ENCODE results near the gene ZNF343. TPM values are rescaled to one million over a fixed set of nuclear protein-coding genes. Genes with fewer than 3 reads are reported as not detected.
A peak's percentile ranks its signal among the peaks of the same experiment; 100 is the strongest.

Gene ZNF343
- total and polyA plus RNA-seq, 5 donors from 2014 or later, result 2.5 to 4.8 (median 3.7) TPM

DNA sequence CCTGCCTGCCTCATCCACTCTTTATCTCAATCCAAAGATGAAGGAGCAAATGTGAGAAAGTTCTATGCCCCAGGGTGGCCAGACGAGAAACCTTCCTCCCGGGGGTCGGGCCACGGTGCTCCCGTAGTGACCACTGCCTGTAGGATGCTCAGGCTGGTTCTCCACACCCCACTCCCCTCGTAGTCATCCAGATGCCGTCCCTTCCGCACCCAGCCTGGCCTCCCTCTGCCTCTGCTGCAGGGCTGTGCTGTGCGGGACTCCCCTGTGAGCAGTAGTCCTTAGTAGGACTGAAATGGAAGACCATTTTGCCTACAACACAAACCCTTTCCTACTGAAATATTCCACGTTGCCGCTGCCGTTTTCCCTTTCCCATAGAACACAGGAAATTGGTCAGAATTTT, 29.6 kb upstream of the ZNF343 start:
- H3K4me1 Mint-ChIP-seq, result no peaks in the 10 kb centered on the region
- Histone ChIP-seq H3K9me3 (ENCODE audit: control insufficient read depth in 2 of 2, low read length in 2 of 2) (no peaks in the 10 kb centered on the region), H3K27ac (ENCODE audit: insufficient read depth, low read length, poor library complexity, severe bottlenecking) (no peak overlapping the region), H3K4me1 (ENCODE audit: control insufficient read depth, insufficient read depth, low read length, poor library complexity, severe bottlenecking) (no peaks in the 10 kb centered on the region), H3K27me3 (ENCODE audit: control insufficient read depth, insufficient read depth, low read length) (no peaks in the 10 kb centered on the region), H3K36me3 (ENCODE audit: control insufficient read depth, insufficient read depth, low read length) (no peaks in the 10 kb centered on the region), H3K4me3 (ENCODE audit: low read depth, low read length) (no peak overlapping the region)
- no peaks in the 10 kb centered on the region for H3K9me3 Mint-ChIP-seq
- ATAC-seq (ENCODE audit: low read depth in 2 of 2), result no peak
- no peak overlapping the region for H3K27ac Mint-ChIP-seq
- H3K36me3 Mint-ChIP-seq, result no peaks in the 10 kb centered on the region
- H3K27me3 Mint-ChIP-seq, result peaks cover 31% of the 10 kb centered on the region
- no peak overlapping the region for H3K4me3 Mint-ChIP-seq
- DNase-seq, result no peak

- H3K4me1 Mint-ChIP-seq, result no peaks in the 10 kb centered on the region
- no peak for ATAC-seq (ENCODE audit: low read depth in 2 of 2)
- peaks cover 25% of the 10 kb centered on the region for H3K27me3 Mint-ChIP-seq
These were observed 28.4 kb upstream of the ZNF343 start for GRCh38 chr20:2537101-2537500.

DNA sequence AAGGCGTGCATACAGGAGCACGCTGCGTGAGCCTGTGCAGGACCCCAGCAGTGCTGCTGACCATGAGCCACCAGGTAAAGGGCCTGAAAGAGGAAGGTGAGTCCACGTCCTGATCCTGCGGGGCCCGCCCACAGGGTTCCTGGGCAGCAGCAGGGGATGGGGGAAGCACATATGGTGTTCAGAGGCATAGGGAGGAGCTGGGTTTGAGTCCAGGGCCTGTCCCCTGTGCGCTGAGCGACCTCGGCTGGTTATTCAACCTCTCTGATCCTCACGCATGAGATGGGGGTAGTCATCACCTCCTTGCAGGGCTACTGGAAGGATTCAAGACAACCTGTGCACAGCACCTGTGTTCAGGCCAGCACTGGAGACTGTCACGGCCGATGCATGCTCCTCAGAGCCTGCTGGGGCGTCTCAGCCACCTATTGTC, 27.9 kb upstream of the ZNF343 start, which contains the start of gene TMC2:
TSS of gene TMC2 (plus strand) at position 14 of the 427 bp plus-strand sequence. CDS start at position 63, 49 bp downstream.
- H3K4me1 Mint-ChIP-seq, result no peaks in the 10 kb centered on the region
- H3K27ac Mint-ChIP-seq, result no peak within 1 kb of the TSS

More at GRCh38 chr20:2537101-2537500, 28.4 kb upstream of the ZNF343 start:
- H3K36me3 Mint-ChIP-seq, result no peaks in the 10 kb centered on the region
- H3K27me3 ChIP-seq (ENCODE audit: control insufficient read depth, insufficient read depth, low read length), result no peaks in the 10 kb centered on the region
- no peaks in the 10 kb centered on the region for H3K4me1 ChIP-seq (ENCODE audit: control insufficient read depth, insufficient read depth, low read length, poor library complexity, severe bottlenecking)
- no peaks in the 10 kb centered on the region for H3K36me3 ChIP-seq (ENCODE audit: control insufficient read depth, insufficient read depth, low read length)
- no peak overlapping the region for H3K4me3 Mint-ChIP-seq
- H3K27ac Mint-ChIP-seq, result no peak overlapping the region
- H3K9me3 ChIP-seq (ENCODE audit: control insufficient read depth in 2 of 2, low read length in 2 of 2), result no peaks in the 10 kb centered on the region
- H3K27ac ChIP-seq (ENCODE audit: insufficient read depth, low read length, poor library complexity, severe bottlenecking), result no peak overlapping the region
- no peak overlapping the region for H3K4me3 ChIP-seq (ENCODE audit: low read depth, low read length)
- no peaks in the 10 kb centered on the region for H3K9me3 Mint-ChIP-seq
- no peak for DNase-seq

DNA sequence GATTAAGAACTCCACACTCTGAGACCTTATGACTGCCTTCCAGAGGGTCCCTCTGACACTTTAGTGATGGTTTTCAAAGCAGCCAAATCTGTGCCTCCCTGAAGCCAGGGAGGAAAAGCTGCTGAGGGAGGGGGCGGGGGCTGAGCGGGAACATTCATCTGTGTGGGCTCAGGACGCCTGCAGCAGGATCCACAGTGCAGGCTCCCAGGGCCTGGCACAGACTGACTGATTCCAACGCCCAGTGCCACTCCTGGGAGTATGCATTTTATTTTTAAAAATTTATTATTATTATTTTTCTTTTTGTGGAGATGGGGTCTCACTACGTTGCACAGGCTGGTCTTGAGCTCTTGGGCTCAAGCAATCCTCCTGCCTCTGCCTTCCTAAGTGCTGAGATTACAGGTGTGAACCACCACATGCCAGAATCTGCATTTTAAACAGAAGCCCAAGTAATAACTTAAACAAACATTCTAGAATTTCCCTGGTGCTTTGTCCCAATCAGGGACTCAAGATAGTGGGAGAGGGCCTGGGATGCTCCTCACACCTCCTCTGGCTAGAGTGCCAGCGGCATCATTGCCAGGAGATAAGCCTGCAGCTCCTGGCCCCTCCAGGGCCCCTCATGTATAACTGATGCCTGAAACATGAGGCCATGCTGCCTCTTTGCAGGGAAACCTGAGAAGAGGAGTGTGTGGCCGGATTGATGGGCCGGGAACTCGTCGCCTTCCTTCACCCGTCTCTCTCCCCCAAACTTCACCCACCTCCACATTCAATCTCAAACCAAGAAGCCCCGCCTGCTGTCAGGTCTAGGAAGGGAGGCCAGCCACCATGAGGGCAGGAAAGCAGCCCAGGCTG, 27.2 kb upstream of the ZNF343 start:
- Mint-ChIP-seq H3K36me3 (no peaks in the 10 kb centered on the region), H3K4me3 (no peak overlapping the region), H3K4me1 (no peaks in the 10 kb centered on the region), H3K9me3 (peaks cover 0 to 3% (median 0%) of the 10 kb centered on the region in 7 donors), H3K27me3 (peaks cover 19% of the 10 kb centered on the region), H3K27ac (no peak overlapping the region)
- Histone ChIP-seq H3K27ac (ENCODE audit: insufficient read depth, low read length, poor library complexity, severe bottlenecking) (no peak overlapping the region), H3K4me3 (ENCODE audit: low read depth, low read length) (no peak overlapping the region), H3K9me3 (ENCODE audit: control insufficient read depth in 2 of 2, low read length in 2 of 2) (no peaks in the 10 kb centered on the region), H3K4me1 (ENCODE audit: control insufficient read depth, insufficient read depth, low read length, poor library complexity, severe bottlenecking) (no peaks in the 10 kb centered on the region), H3K36me3 (ENCODE audit: control insufficient read depth, insufficient read depth, low read length) (no peaks in the 10 kb centered on the region), H3K27me3 (ENCODE audit: control insufficient read depth, insufficient read depth, low read length) (no peaks in the 10 kb centered on the region)
- ATAC-seq (ENCODE audit: low read depth in 2 of 2), result no peak
- no peak for DNase-seq

More for the DNA sequence above, 27.9 kb upstream of the ZNF343 start, which contains the start of gene TMC2:
- Mint-ChIP-seq H3K27me3 (peaks cover 20% of the 10 kb centered on the region), H3K9me3 (peaks cover 0 to under 1% (median 0%) of the 10 kb centered on the region in 7 donors), H3K4me3 (no peak within 1 kb of the TSS), H3K36me3 (no peaks in the 10 kb centered on the region)
- ATAC-seq (ENCODE audit: low read depth in 2 of 2) (no peak), DNase-seq (no peak)
- no peak within 1 kb of the TSS for H3K4me3 ChIP-seq (ENCODE audit: low read depth, low read length)
- H3K27ac ChIP-seq (ENCODE audit: insufficient read depth, low read length, poor library complexity, severe bottlenecking), result no peak within 1 kb of the TSS
- no peaks in the 10 kb centered on the region for H3K36me3 ChIP-seq (ENCODE audit: control insufficient read depth, insufficient read depth, low read length)
- no peaks in the 10 kb centered on the region for H3K9me3 ChIP-seq (ENCODE audit: control insufficient read depth in 2 of 2, low read length in 2 of 2)
- no peaks in the 10 kb centered on the region for H3K27me3 ChIP-seq (ENCODE audit: control insufficient read depth, insufficient read depth, low read length)
- no peaks in the 10 kb centered on the region for H3K4me1 ChIP-seq (ENCODE audit: control insufficient read depth, insufficient read depth, low read length, poor library complexity, severe bottlenecking)

- H3K4me1 Mint-ChIP-seq, result peaks cover 0 to 8% (median 3%) of the 10 kb centered on the region in 4 donors
- H3K9me3 Mint-ChIP-seq, result peaks cover 0 to 3% (median 0%) of the 10 kb centered on the region in 7 donors
- peaks cover 14% of the 10 kb centered on the region for H3K27me3 Mint-ChIP-seq
- no peaks in the 10 kb centered on the region for H3K9me3 ChIP-seq (ENCODE audit: control insufficient read depth in 2 of 2, low read length in 2 of 2)
- no peaks in the 10 kb centered on the region for H3K36me3 ChIP-seq (ENCODE audit: control insufficient read depth, insufficient read depth, low read length)
- H3K36me3 Mint-ChIP-seq, result no peaks in the 10 kb centered on the region
- peak overlapping the region in 1 of 3 donors; percentile 76 for H3K27ac Mint-ChIP-seq
- H3K4me3 ChIP-seq (ENCODE audit: low read depth, low read length), result no peak overlapping the region
- no peaks in the 10 kb centered on the region for H3K27me3 ChIP-seq (ENCODE audit: control insufficient read depth, insufficient read depth, low read length)
- DNase-seq (no peak), ATAC-seq (ENCODE audit: low read depth in 2 of 2) (no peak)
- H3K4me1 ChIP-seq (ENCODE audit: control insufficient read depth, insufficient read depth, low read length, poor library complexity, severe bottlenecking), result no peaks in the 10 kb centered on the region
- H3K4me3 Mint-ChIP-seq, result no peak overlapping the region
- no peak overlapping the region for H3K27ac ChIP-seq (ENCODE audit: insufficient read depth, low read length, poor library complexity, severe bottlenecking)
These were observed 24.4 kb upstream of the ZNF343 start for GRCh38 chr20:2533118-2533517.

GRCh38 chr20:2528671-2529271, 20.1 kb upstream of the ZNF343 start:
- no peak for ATAC-seq (ENCODE audit: low read depth in 2 of 2)
- H3K27ac Mint-ChIP-seq, result no peak overlapping the region

GRCh38 chr20:2527762-2528161, 19.0 kb upstream of the ZNF343 start:
- peaks cover 15% of the 10 kb centered on the region for H3K4me1 ChIP-seq (ENCODE audit: control insufficient read depth, insufficient read depth, low read length, poor library complexity, severe bottlenecking)
- H3K9me3 Mint-ChIP-seq, result peaks cover 0 to 3% (median 0%) of the 10 kb centered on the region in 7 donors
- peaks cover 4 to 24% (median 6%) of the 10 kb centered on the region in 4 donors for H3K4me1 Mint-ChIP-seq
- no peaks in the 10 kb centered on the region for H3K36me3 Mint-ChIP-seq
- H3K36me3 ChIP-seq (ENCODE audit: control insufficient read depth, insufficient read depth, low read length), result no peaks in the 10 kb centered on the region
- H3K27ac Mint-ChIP-seq, result no peak overlapping the region
- DNase-seq (no peak), ATAC-seq (ENCODE audit: low read depth in 2 of 2) (no peak)
- no peak overlapping the region for H3K4me3 ChIP-seq (ENCODE audit: low read depth, low read length)
- peaks cover 2% of the 10 kb centered on the region for H3K27me3 ChIP-seq (ENCODE audit: control insufficient read depth, insufficient read depth, low read length)
- H3K27ac ChIP-seq (ENCODE audit: insufficient read depth, low read length, poor library complexity, severe bottlenecking), result no peak overlapping the region
- H3K27me3 Mint-ChIP-seq, result peaks cover 21% of the 10 kb centered on the region
- H3K4me3 Mint-ChIP-seq, result peak overlapping the region in 1 of 4 donors; percentile 8
- no peaks in the 10 kb centered on the region for H3K9me3 ChIP-seq (ENCODE audit: control insufficient read depth in 2 of 2, low read length in 2 of 2)

More at GRCh38 chr20:2528671-2529271, 20.1 kb upstream of the ZNF343 start:
- H3K4me1 Mint-ChIP-seq, result peaks cover 4 to 23% (median 6%) of the 10 kb centered on the region in 4 donors
- H3K4me3 Mint-ChIP-seq, result peak overlapping the region in 2 of 4 donors; percentile 12 to 26
- no peaks in the 10 kb centered on the region for H3K9me3 ChIP-seq (ENCODE audit: control insufficient read depth in 2 of 2, low read length in 2 of 2)
- H3K4me1 ChIP-seq (ENCODE audit: control insufficient read depth, insufficient read depth, low read length, poor library complexity, severe bottlenecking), result peaks cover 15% of the 10 kb centered on the region
- H3K4me3 ChIP-seq (ENCODE audit: low read depth, low read length), result no peak overlapping the region
- no peak overlapping the region for H3K27ac ChIP-seq (ENCODE audit: insufficient read depth, low read length, poor library complexity, severe bottlenecking)
- DNase-seq, result no peak
- peaks cover 18% of the 10 kb centered on the region for H3K27me3 Mint-ChIP-seq
- H3K27me3 ChIP-seq (ENCODE audit: control insufficient read depth, insufficient read depth, low read length), result peaks cover 2% of the 10 kb centered on the region
- H3K9me3 Mint-ChIP-seq, result peaks cover 0 to 3% (median 0%) of the 10 kb centered on the region in 7 donors
- no peaks in the 10 kb centered on the region for H3K36me3 Mint-ChIP-seq
- no peaks in the 10 kb centered on the region for H3K36me3 ChIP-seq (ENCODE audit: control insufficient read depth, insufficient read depth, low read length)
